HCT116 (cell line): Measurements from ENCODE around the gene ATP5F1E. TPM values are rescaled to one million over a fixed set of nuclear protein-coding genes. Genes with fewer than 3 reads are reported as not detected.

Source experiments
- ATAC-seq: fragments of 200-7000 bp; cut with Tn5 transposase; 2 replicates; pipeline ENCODE4 v1.9.1; 2020; ENCODE audit warnings: mild to moderate bottlenecking, moderate library complexity
- BruUV-seq: library from RNA; stranded (reverse); fragments of 400-500 nt; replicated peaks from 2 replicates; lab custom pipeline; 2021; lab: Mats Ljungman, UMichigan
- CTCF ChIA-PET: fragments of 300-600 bp; sonication (Branson Sonifier 250); formaldehyde crosslinking; loops from one replicate; lab custom pipeline; 2021; ENCODE audit warnings: antibody characterized with exemption; lab: Charles Lee
- POLR2A ChIA-PET: fragments of 300-600, 350-600 bp; sonication (Branson Sonifier 250); formaldehyde crosslinking; loops from one replicate; lab custom pipeline; 2021; ENCODE audit warnings: antibody characterized with exemption; lab: Charles Lee
- RAD21 ChIA-PET, 2 experiments: fragments of 300-600 bp; sonication (Branson Sonifier 250); formaldehyde crosslinking; loops; one replicate each; lab custom pipeline; 2023; ENCODE audit warnings: low total read pairs in 2 of 2; ENCODE audit not compliant: uncharacterized antibody in 2 of 2, unreplicated experiment in 2 of 2, low non-redundant PET in 1 of 2; lab: Charles Lee
- DNase-seq: peaks from one replicate; pipeline ENCODE4 v3.0.0-alpha.2; 2010; ENCODE audit warnings: low read depth, low spot score
- H2AFZ ChIP-seq: fragments of 200-600 bp; shearing (Covaris generic), sonication (generic); 2 replicates; pipeline ENCODE4 v1.6.1; 2017; ENCODE audit warnings: low read depth, mixed run types, mixed read lengths, antibody characterized with exemption, low read length; ENCODE audit not compliant: poor library complexity, severe bottlenecking
- H3K27ac ChIP-seq: 2 replicates; pipeline ENCODE4 v1.5.1; 2012; ENCODE audit warnings: low read depth, low read length
- H3K27me3 ChIP-seq: fragments of 200-600 bp; sonication (generic); 2 replicates; pipeline ENCODE4 v1.6.1; 2016; ENCODE audit warnings: mixed run types, low read length, mixed read lengths; ENCODE audit not compliant: insufficient read depth
- H3K36me3 ChIP-seq, 2 experiments: fragments of 200-500 bp in 1 of 2; fragments of 200-600 bp in 1 of 2; sonication (Bioruptor generic) in 1 of 2; sonication (generic) in 1 of 2; 2 replicates each; pipeline versions ENCODE4 v1.5.1 to v1.6.1; 2014 to 2016; ENCODE audit warnings: low read length in 2 of 2, inconsistent platforms in 1 of 2, mixed read lengths in 1 of 2, mixed run types in 1 of 2; ENCODE audit not compliant: insufficient read depth in 2 of 2, control insufficient read depth in 1 of 2
- H3K4me1 ChIP-seq, 2 experiments: fragments of 200-600 bp in 1 of 2; sonication (generic) in 1 of 2; 2 replicates each; pipeline versions ENCODE4 v1.5.1 to v1.6.1; 2012 to 2017; ENCODE audit warnings: low read length in 2 of 2, inconsistent platforms in 1 of 2, mild to moderate bottlenecking in 1 of 2, mixed read lengths in 1 of 2, mixed run types in 1 of 2, moderate library complexity in 1 of 2; ENCODE audit not compliant: insufficient read depth in 2 of 2, control insufficient read depth in 1 of 2
- H3K4me2 ChIP-seq: fragments of 200-600 bp; sonication (generic); 2 replicates; pipeline ENCODE4 v1.6.1; 2017; ENCODE audit warnings: mixed run types, low read length, mixed read lengths
- H3K4me3 ChIP-seq, 2 experiments: fragments of 200-600 bp in 1 of 2; sonication (generic) in 1 of 2; replicated peaks in 1 of 2; 2 replicates each; pipeline ENCODE4 v1.5.1; 2011 to 2016; ENCODE audit warnings: low read length in 2 of 2, control low read depth in 1 of 2, low read depth in 1 of 2, mild to moderate bottlenecking in 1 of 2, mixed read lengths in 1 of 2, mixed run types in 1 of 2
- H3K79me2 ChIP-seq: fragments of 200-600 bp; sonication (generic); 2 replicates; pipeline ENCODE4 v1.6.1; 2017; ENCODE audit warnings: mild to moderate bottlenecking, mixed run types, low read length, moderate library complexity, mixed read lengths; ENCODE audit not compliant: insufficient read depth
- H3K9ac ChIP-seq: fragments of 200-600 bp; sonication (generic); 2 replicates; pipeline ENCODE4 v1.6.1; 2016; ENCODE audit warnings: low read length, mixed read lengths
- H3K9me2 ChIP-seq: fragments of 200-600 bp; sonication (generic), shearing (Covaris generic); 2 replicates; pipeline ENCODE4 v1.6.1; 2017; ENCODE audit warnings: mixed run types, mild to moderate bottlenecking, moderate library complexity; ENCODE audit not compliant: insufficient read depth
- H3K9me3 ChIP-seq, 2 experiments: fragments of 200-500 bp in 1 of 2; fragments of 200-600 bp in 1 of 2; sonication (Bioruptor generic) in 1 of 2; sonication (generic) in 1 of 2; 2 replicates each; pipeline ENCODE4 v1.6.1; 2014 to 2017; ENCODE audit warnings: low read length in 2 of 2, mixed read lengths in 2 of 2, inconsistent platforms in 1 of 2, low read depth in 1 of 2, mild to moderate bottlenecking in 1 of 2, mixed run types in 1 of 2, moderate library complexity in 1 of 2; ENCODE audit not compliant: control insufficient read depth in 1 of 2, insufficient read depth in 1 of 2
- H4K20me1 ChIP-seq: fragments of 200-600 bp; sonication (generic), shearing (Covaris generic); 2 replicates; pipeline ENCODE4 v1.6.1; 2017; ENCODE audit warnings: mixed run types, mild to moderate bottlenecking, moderate library complexity; ENCODE audit not compliant: insufficient read depth
- ATF3 ChIP-seq: IDR thresholded peaks from 2 replicates; pipeline ENCODE4 v1.6.1; 2012
- CBX3 ChIP-seq: IDR thresholded peaks from 2 replicates; pipeline ENCODE4 v1.6.1; 2012; ENCODE audit warnings: low read depth
- EGR1 ChIP-seq: IDR thresholded peaks from 2 replicates; pipeline ENCODE4 v1.6.1; 2012; ENCODE audit warnings: low read depth
- ELF1 ChIP-seq: IDR thresholded peaks from 2 replicates; pipeline ENCODE4 v1.6.1; 2012; ENCODE audit warnings: low read depth, borderline replicate concordance
- FOSL1 ChIP-seq: IDR thresholded peaks from 2 replicates; pipeline ENCODE4 v1.6.1; 2012; ENCODE audit warnings: low read depth
- JUND ChIP-seq: IDR thresholded peaks from 2 replicates; pipeline ENCODE4 v1.6.1; 2012
- MAX ChIP-seq: IDR thresholded peaks from 2 replicates; pipeline ENCODE4 v1.6.1; 2012
- POLR2A ChIP-seq: IDR thresholded peaks from 2 replicates; pipeline ENCODE4 v1.7.0; 2011; ENCODE audit warnings: borderline replicate concordance; ENCODE audit not compliant: insufficient read depth, insufficient read length; ENCODE audit errors: extremely low read depth
- RAD21 ChIP-seq: IDR thresholded peaks from 2 replicates; pipeline ENCODE4 v1.6.1; 2012; ENCODE audit warnings: low read depth, mild to moderate bottlenecking
- SP1 ChIP-seq: IDR thresholded peaks from 2 replicates; pipeline ENCODE4 v1.6.1; 2012; ENCODE audit warnings: low read depth
- SRF ChIP-seq: IDR thresholded peaks from 2 replicates; pipeline ENCODE4 v1.6.1; 2012; ENCODE audit warnings: low read depth
- TCF7L2 ChIP-seq: IDR thresholded peaks from 2 replicates; pipeline ENCODE4 v1.7.0; 2011; ENCODE audit warnings: borderline replicate concordance, inconsistent platforms; ENCODE audit not compliant: insufficient read depth, insufficient read length; ENCODE audit errors: extremely low read depth
- YY1 ChIP-seq: IDR thresholded peaks from 2 replicates; pipeline ENCODE4 v1.6.1; 2011; ENCODE audit warnings: low read length, low read depth, moderate library complexity, mild to moderate bottlenecking; ENCODE audit not compliant: insufficient replicate concordance; ENCODE audit errors: extremely low read depth
- ZFX ChIP-seq: fragments of 450-650 bp; IDR thresholded peaks from 2 replicates; pipeline ENCODE4 v1.6.1; 2017
- ZNF274 ChIP-seq: fragments of 200-500 bp; sonication (Bioruptor generic); IDR thresholded peaks from 2 replicates; pipeline ENCODE4 v1.6.1; 2014; ENCODE audit warnings: mild to moderate bottlenecking, low read depth, low read length, inconsistent platforms
- intact Hi-C: fragments of 100-400 bp; cut with micrococcal nuclease; formaldehyde crosslinking; loops from 2 replicates; pipeline ENCODE4 v1.10.0; 2022
- total RNA-seq: library from RNA; stranded (reverse); gene quantifications from one replicate; pipeline ENCODE4 v1.2.1, GENCODE V29; 2021; ENCODE audit not compliant: unreplicated experiment
- TF ChIP-seq, protein P1 (sequence below): IDR thresholded peaks from 2 replicates; pipeline ENCODE4 v1.6.1; 2012; ENCODE audit warnings: low read depth
- TF ChIP-seq, protein P2 (sequence below): IDR thresholded peaks from 2 replicates; pipeline ENCODE4 v1.6.1; 2011; ENCODE audit warnings: mild to moderate bottlenecking, low read length, moderate library complexity; ENCODE audit not compliant: insufficient replicate concordance; ENCODE audit errors: extremely low read depth
- TF ChIP-seq, protein P3 (sequence below), 3 experiments: fragments of 200-600 bp in 1 of 3; sonication (generic) in 1 of 3; IDR thresholded peaks in 2 of 3; conservative IDR thresholded peaks in 1 of 3; 2 replicates each; pipeline ENCODE4 v1.5.1; 2012 to 2017; ENCODE audit warnings: low read depth in 2 of 3, low read length in 2 of 3, antibody characterized with exemption in 1 of 3, borderline replicate concordance in 1 of 3, control low read depth in 1 of 3, mild to moderate bottlenecking in 1 of 3, mixed read lengths in 1 of 3, mixed run types in 1 of 3, moderate library complexity in 1 of 3; ENCODE audit not compliant: insufficient read depth in 1 of 3

Gene ATP5F1E
- total RNA-seq, 1 experiment from 2014 or later, result 72.8 TPM

DNA sequence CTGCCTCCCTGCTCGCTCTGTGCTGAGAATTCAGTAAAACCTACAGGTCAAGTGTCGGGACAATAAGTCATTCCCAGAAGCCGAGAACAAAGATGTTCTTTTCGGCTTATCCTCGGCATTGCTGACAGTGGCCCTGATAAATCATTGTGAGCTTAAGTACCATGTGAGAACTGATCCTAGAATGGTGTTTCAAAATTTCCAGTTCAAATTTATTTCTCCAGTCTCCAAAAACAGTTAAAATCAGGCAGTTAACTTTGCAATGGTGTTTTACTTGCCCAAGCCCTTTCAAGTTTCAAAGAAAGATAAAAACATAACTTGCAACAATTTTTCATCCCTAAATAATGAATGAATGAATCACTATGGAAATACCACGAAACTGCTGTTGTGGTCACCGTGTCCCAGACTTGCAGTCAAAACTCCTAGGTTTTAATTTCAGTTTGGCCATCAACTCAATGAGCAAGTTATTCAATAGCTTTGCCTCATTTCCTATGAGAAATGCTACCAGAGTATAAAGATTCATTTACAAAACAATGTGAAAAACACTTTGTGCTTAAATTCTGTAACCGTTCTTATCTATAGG is 4.3 kb downstream of the ATP5F1E start:
- TF ChIP-seq ELF1, result no peak
- TF ChIP-seq POLR2A, result no peak
- no peak for TF ChIP-seq YY1
- TF ChIP-seq RAD21, result no peak
- no peak for TF ChIP-seq TCF7L2
- TF ChIP-seq MAX, result no peak
- no peak for TF ChIP-seq EGR1
- TF ChIP-seq, protein P1, sequence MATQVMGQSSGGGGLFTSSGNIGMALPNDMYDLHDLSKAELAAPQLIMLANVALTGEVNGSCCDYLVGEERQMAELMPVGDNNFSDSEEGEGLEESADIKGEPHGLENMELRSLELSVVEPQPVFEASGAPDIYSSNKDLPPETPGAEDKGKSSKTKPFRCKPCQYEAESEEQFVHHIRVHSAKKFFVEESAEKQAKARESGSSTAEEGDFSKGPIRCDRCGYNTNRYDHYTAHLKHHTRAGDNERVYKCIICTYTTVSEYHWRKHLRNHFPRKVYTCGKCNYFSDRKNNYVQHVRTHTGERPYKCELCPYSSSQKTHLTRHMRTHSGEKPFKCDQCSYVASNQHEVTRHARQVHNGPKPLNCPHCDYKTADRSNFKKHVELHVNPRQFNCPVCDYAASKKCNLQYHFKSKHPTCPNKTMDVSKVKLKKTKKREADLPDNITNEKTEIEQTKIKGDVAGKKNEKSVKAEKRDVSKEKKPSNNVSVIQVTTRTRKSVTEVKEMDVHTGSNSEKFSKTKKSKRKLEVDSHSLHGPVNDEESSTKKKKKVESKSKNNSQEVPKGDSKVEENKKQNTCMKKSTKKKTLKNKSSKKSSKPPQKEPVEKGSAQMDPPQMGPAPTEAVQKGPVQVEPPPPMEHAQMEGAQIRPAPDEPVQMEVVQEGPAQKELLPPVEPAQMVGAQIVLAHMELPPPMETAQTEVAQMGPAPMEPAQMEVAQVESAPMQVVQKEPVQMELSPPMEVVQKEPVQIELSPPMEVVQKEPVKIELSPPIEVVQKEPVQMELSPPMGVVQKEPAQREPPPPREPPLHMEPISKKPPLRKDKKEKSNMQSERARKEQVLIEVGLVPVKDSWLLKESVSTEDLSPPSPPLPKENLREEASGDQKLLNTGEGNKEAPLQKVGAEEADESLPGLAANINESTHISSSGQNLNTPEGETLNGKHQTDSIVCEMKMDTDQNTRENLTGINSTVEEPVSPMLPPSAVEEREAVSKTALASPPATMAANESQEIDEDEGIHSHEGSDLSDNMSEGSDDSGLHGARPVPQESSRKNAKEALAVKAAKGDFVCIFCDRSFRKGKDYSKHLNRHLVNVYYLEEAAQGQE, result no peak
- no peak for TF ChIP-seq ZFX
- TF ChIP-seq ZNF274, result no peak
- TF ChIP-seq, protein P2, sequence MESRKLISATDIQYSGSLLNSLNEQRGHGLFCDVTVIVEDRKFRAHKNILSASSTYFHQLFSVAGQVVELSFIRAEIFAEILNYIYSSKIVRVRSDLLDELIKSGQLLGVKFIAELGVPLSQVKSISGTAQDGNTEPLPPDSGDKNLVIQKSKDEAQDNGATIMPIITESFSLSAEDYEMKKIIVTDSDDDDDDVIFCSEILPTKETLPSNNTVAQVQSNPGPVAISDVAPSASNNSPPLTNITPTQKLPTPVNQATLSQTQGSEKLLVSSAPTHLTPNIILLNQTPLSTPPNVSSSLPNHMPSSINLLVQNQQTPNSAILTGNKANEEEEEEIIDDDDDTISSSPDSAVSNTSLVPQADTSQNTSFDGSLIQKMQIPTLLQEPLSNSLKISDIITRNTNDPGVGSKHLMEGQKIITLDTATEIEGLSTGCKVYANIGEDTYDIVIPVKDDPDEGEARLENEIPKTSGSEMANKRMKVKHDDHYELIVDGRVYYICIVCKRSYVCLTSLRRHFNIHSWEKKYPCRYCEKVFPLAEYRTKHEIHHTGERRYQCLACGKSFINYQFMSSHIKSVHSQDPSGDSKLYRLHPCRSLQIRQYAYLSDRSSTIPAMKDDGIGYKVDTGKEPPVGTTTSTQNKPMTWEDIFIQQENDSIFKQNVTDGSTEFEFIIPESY, result no peak
- TF ChIP-seq SRF, result no peak
- TF ChIP-seq, protein P3, sequence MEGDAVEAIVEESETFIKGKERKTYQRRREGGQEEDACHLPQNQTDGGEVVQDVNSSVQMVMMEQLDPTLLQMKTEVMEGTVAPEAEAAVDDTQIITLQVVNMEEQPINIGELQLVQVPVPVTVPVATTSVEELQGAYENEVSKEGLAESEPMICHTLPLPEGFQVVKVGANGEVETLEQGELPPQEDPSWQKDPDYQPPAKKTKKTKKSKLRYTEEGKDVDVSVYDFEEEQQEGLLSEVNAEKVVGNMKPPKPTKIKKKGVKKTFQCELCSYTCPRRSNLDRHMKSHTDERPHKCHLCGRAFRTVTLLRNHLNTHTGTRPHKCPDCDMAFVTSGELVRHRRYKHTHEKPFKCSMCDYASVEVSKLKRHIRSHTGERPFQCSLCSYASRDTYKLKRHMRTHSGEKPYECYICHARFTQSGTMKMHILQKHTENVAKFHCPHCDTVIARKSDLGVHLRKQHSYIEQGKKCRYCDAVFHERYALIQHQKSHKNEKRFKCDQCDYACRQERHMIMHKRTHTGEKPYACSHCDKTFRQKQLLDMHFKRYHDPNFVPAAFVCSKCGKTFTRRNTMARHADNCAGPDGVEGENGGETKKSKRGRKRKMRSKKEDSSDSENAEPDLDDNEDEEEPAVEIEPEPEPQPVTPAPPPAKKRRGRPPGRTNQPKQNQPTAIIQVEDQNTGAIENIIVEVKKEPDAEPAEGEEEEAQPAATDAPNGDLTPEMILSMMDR (IDR thresholded peaks at IDR 0.05 in 2 of 3, conservative IDR thresholded peaks at IDR 0.05 in 1 of 3; ENCODE audit: borderline replicate concordance in 1 of 3, insufficient read depth in 1 of 3, low read depth in 2 of 3, low read length in 2 of 3), result no peak
- TF ChIP-seq CBX3, result no peak
- no peak for TF ChIP-seq ATF3
- no peak for TF ChIP-seq SP1
- TF ChIP-seq FOSL1, result no peak
- no peak for TF ChIP-seq JUND
- Histone ChIP-seq H3K27ac (no peak overlapping the region), H3K4me3 (no peak overlapping the region), H3K4me2 (no peak overlapping the region), H3K9me2 (no peaks in the 10 kb centered on the region), H3K36me3 (peaks cover 34 to 62% of the 10 kb centered on the region in 2 experiments), H3K27me3 (no peaks in the 10 kb centered on the region), H2AFZ (no peak overlapping the region), H3K9me3 (no peaks in the 10 kb centered on the region), H3K4me1 (peaks cover 5 to 14% of the 10 kb centered on the region in 2 experiments), H3K9ac (no peak overlapping the region), H4K20me1 (peaks cover 30% of the 10 kb centered on the region; the same call in 1 of the 2 replicates), H3K79me2 (peaks cover 75% of the 10 kb centered on the region)
- BruUV-seq, result no TSS peak
- DNase-seq, result no peak
- no peak for ATAC-seq
- intact Hi-C loops, result no loop called here
- CTCF ChIA-PET, result no interaction called here
- RAD21 ChIA-PET, result no interaction called here
- POLR2A ChIA-PET, result no interaction called here
